CD4-positive, alpha-beta T cell (primary cell): ENCODE measurements around the gene FAM98C. TPM values are rescaled to one million over a fixed set of nuclear protein-coding genes. Genes with fewer than 3 reads are reported as not detected.

Experiments used
- ATAC-seq: fragments of 200-7000 bp; cut with Tn5 transposase; one replicate; pipeline ENCODE4 v1.10.0; 2022; ENCODE audit warnings: mild to moderate bottlenecking; ENCODE audit not compliant: poor library complexity
- CTCF ChIA-PET: fragments of 350-600 bp; sonication (Branson Sonifier 250); formaldehyde crosslinking; loops from one replicate; lab custom pipeline; 2021; ENCODE audit warnings: antibody characterized with exemption, inconsistent platforms; lab: Charles Lee
- POLR2A ChIA-PET: fragments of 350-600 bp; sonication (Branson Sonifier 250); formaldehyde crosslinking; loops from one replicate; lab custom pipeline; 2021; ENCODE audit warnings: antibody characterized with exemption, inconsistent platforms; lab: Charles Lee
- DNase-seq, 14 experiments: peaks; one replicate each; pipeline ENCODE4 v3.0.0-alpha.2; 2013 to 2020; ENCODE audit warnings: mixed read lengths in 2 of 14
- H3K27ac ChIP-seq, 2 donors: one replicate each; pipeline versions ENCODE4 v1.5.1 to v1.7.0; 2013; ENCODE audit warnings: low read length in 2 of 2, low read depth in 1 of 2, mild to moderate bottlenecking in 1 of 2
- H3K27me3 ChIP-seq, 2 experiments: 1 replicate in 1 of 2; 2 replicates in 1 of 2; pipeline versions ENCODE4 v1.6.1 to v1.7.0; 2013; ENCODE audit warnings: low read length in 2 of 2, control low read depth in 1 of 2, mild to moderate bottlenecking in 1 of 2, moderate library complexity in 1 of 2; ENCODE audit not compliant: insufficient read depth in 2 of 2, control insufficient read depth in 1 of 2
- H3K36me3 ChIP-seq: one replicate; pipeline ENCODE4 v1.6.1; 2013; ENCODE audit warnings: low read length, control low read depth; ENCODE audit not compliant: insufficient read depth
- H3K4me1 ChIP-seq: one replicate; pipeline ENCODE4 v1.6.1; 2013; ENCODE audit warnings: low read length, control low read depth; ENCODE audit not compliant: insufficient read depth
- H3K4me3 ChIP-seq: one replicate; pipeline ENCODE4 v1.5.1; 2013; ENCODE audit warnings: mild to moderate bottlenecking, low read length, moderate library complexity
- H3K9me3 ChIP-seq, 2 experiments: 1 replicate in 1 of 2; 2 replicates in 1 of 2; pipeline versions ENCODE4 v1.6.1 to v1.7.0; 2013; ENCODE audit warnings: low read length in 2 of 2, mild to moderate bottlenecking in 2 of 2, control low read depth in 1 of 2, moderate library complexity in 1 of 2; ENCODE audit not compliant: control insufficient read depth in 1 of 2, insufficient read depth in 1 of 2
- H3K27ac Mint-ChIP-seq: one replicate; pipeline ENCODE4 v1.8.0; 2020; ENCODE audit warnings: mixed read lengths
- H3K27me3 Mint-ChIP-seq: one replicate; pipeline ENCODE4 v1.8.0; 2021; ENCODE audit warnings: mixed read lengths
- H3K36me3 Mint-ChIP-seq: one replicate; pipeline ENCODE4 v1.8.0; 2021; ENCODE audit warnings: low read depth, mixed read lengths
- H3K4me1 Mint-ChIP-seq: one replicate; pipeline ENCODE4 v1.8.0; 2021; ENCODE audit warnings: low read depth, mixed read lengths
- H3K4me3 Mint-ChIP-seq: one replicate; pipeline ENCODE4 v1.8.0; 2020; ENCODE audit warnings: mild to moderate bottlenecking, mixed read lengths
- H3K9me3 Mint-ChIP-seq: one replicate; pipeline ENCODE4 v1.8.0; 2020; ENCODE audit warnings: mixed read lengths
- CTCF ChIP-seq: fragments of 200-600 bp; IDR thresholded peaks from one replicate; pipeline ENCODE4 v1.8.0; 2022; ENCODE audit warnings: antibody characterized with exemption, mild to moderate bottlenecking
- intact Hi-C, 2 experiments: fragments of 100-400 bp; cut with DNase I in 1 of 2; cut with micrococcal nuclease in 1 of 2; formaldehyde crosslinking; loops; one replicate each; pipeline versions ENCODE4 v1.15.1 to v1.9.0; 2023 to 2025; cut with DNase I, micrococcal nuclease
- total RNA-seq, 174 experiments: library from RNA in 2 of 174; stranded (reverse) in 2 of 174; gene quantifications; one replicate each; pipeline ENCODE4 v1.2.3 and lab custom pipeline; 2021 to 2026

Gene FAM98C
- total RNA-seq, 2 experiments from 2014 or later = 33.2 to 36.1 TPM

GRCh38 chr19:38386971-38387549, 15.8 kb upstream of the FAM98C start:
- Mint-ChIP-seq H3K4me3 (peak overlapping the region; percentile 87), H3K27ac (peak overlapping the region; percentile 25), H3K9me3 (no peaks in the 10 kb centered on the region), H3K36me3 (peaks cover 44% of the 10 kb centered on the region), H3K27me3 (peaks cover 40% of the 10 kb centered on the region), H3K4me1 (peaks cover 29% of the 10 kb centered on the region)
- H3K36me3 ChIP-seq = peaks cover 15% of the 10 kb centered on the region
- H3K27ac ChIP-seq = no peak overlapping the region
- ATAC-seq = no peak
- CTCF ChIA-PET = interaction anchor here (1.7 to 4.7 kb wide), 3 partner anchors 13 to 51 kb away, joined by 11 to 45 read pairs (median 11); partner anchors contain the start of genes CATSPERG, FAM98C and PSMD8
- intact Hi-C loops = loop anchor here in 1 of 2 experiments (5.0 kb wide), 1 partner anchor 50 kb away; the partner anchor contains the start of gene CATSPERG
- H3K4me1 ChIP-seq = peaks cover 44% of the 10 kb centered on the region
- H3K9me3 ChIP-seq = peaks cover 0 to 5% of the 10 kb centered on the region in 2 experiments
- peak in 1 of 14 experiments; percentile 40 for DNase-seq
- H3K4me3 ChIP-seq = peak overlapping the region; percentile 58
- H3K27me3 ChIP-seq = peaks cover 18 to 20% of the 10 kb centered on the region in 2 experiments
- POLR2A ChIA-PET = interaction anchor here (0.6 to 4.3 kb wide), 7 partner anchors 9 to 1070 kb away, joined by 3 to 45 read pairs (median 5); partner anchors contain the start of genes CATSPERG, EIF3K, FAM98C and PSMD8
- no peak for TF ChIP-seq CTCF

- intact Hi-C loops = loop anchor here (2.0 to 5.0 kb wide), 3 partner anchors 13 to 50 kb away; partner anchors contain the start of genes CATSPERG (in 1 of the 2), FAM98C (in 1 of the 2) and PSMD8 (in 1 of the 2)
- H3K27me3 ChIP-seq = peaks cover 17 to 18% of the 10 kb centered on the region in 2 experiments
- H3K4me3 ChIP-seq = peak within 1 kb of the TSS; percentile 58
- CTCF ChIA-PET = interaction anchor here (1.7 to 4.7 kb wide), 3 partner anchors 13 to 52 kb away, joined by 11 to 45 read pairs (median 11); partner anchors contain the start of genes CATSPERG, FAM98C and PSMD8
- peaks cover 44% of the 10 kb centered on the region for H3K4me1 ChIP-seq
- H3K9me3 ChIP-seq = peaks cover 0 to 5% of the 10 kb centered on the region in 2 experiments
- Mint-ChIP-seq H3K27me3 (peaks cover 39% of the 10 kb centered on the region), H3K9me3 (no peaks in the 10 kb centered on the region), H3K27ac (peak within 1 kb of the TSS; percentile 70), H3K4me3 (peak within 1 kb of the TSS; percentile 94), H3K4me1 (peaks cover 29% of the 10 kb centered on the region), H3K36me3 (peaks cover 37% of the 10 kb centered on the region)
- POLR2A ChIA-PET = interaction anchor here (0.6 to 4.3 kb wide), 9 partner anchors 8 to 1070 kb away, joined by 3 to 45 read pairs (median 5); partner anchors contain the start of genes CATSPERG, EIF3K, FAM98C and MRPS12
- H3K27ac ChIP-seq = no peak within 1 kb of the TSS
- DNase-seq (peak; percentile 59 to 91 (median 75)), ATAC-seq (peak; percentile 74)
- TF ChIP-seq CTCF = no peak
- peaks cover 10% of the 10 kb centered on the region for H3K36me3 ChIP-seq
Measured at GRCh38 chr19:38387550-38388348, 15.1 kb upstream of the FAM98C start, which contains the start of gene GGN. GGN (minus strand) TSS chr19:38388034; CDS start chr19:38387261, 773 bp downstream.
